Astrocyte (in vitro differentiated cells and primary cell): Measurements from ENCODE around the gene CDH23. TPM values are rescaled to one million over a fixed set of nuclear protein-coding genes. Genes with fewer than 3 reads are reported as not detected.

Source experiments
- DNase-seq: peaks from one replicate; pipeline ENCODE4 v3.0.0-alpha.2; 2010; ENCODE audit warnings: low read depth
- FAIRE-seq: peaks from 2 replicates; lab custom pipeline; 2011; peaks lifted over from hg19 to GRCh38; lab: Jason Lieb, UNC
- H2AFZ ChIP-seq: 2 replicates; pipeline ENCODE4 v1.6.0; 2012; ENCODE audit warnings: low read depth, low read length, inconsistent platforms
- H3K27ac ChIP-seq: 2 replicates; pipeline ENCODE4 v1.5.1; 2011; ENCODE audit warnings: low read depth, low read length, inconsistent platforms
- H3K27me3 ChIP-seq: 2 replicates; pipeline ENCODE4 v1.6.0; 2011; ENCODE audit warnings: low read length, inconsistent platforms; ENCODE audit not compliant: insufficient read depth
- H3K36me3 ChIP-seq: 2 replicates; pipeline ENCODE4 v1.5.1; 2011; ENCODE audit warnings: low read length, inconsistent platforms; ENCODE audit not compliant: insufficient read depth
- H3K4me1 ChIP-seq: 2 replicates; pipeline ENCODE4 v1.5.1; 2011; ENCODE audit warnings: low read length, inconsistent platforms; ENCODE audit not compliant: insufficient read depth
- H3K4me2 ChIP-seq: 2 replicates; pipeline ENCODE4 v1.6.0; 2012; ENCODE audit warnings: low read length, inconsistent platforms
- H3K4me3 ChIP-seq: 2 replicates; pipeline ENCODE4 v1.5.1; 2011; ENCODE audit warnings: low read depth, mild to moderate bottlenecking, low read length, inconsistent platforms; ENCODE audit not compliant: insufficient read depth
- H3K79me2 ChIP-seq: 2 replicates; pipeline ENCODE4 v1.6.0; 2012; ENCODE audit warnings: mild to moderate bottlenecking, low read length, inconsistent platforms; ENCODE audit not compliant: insufficient read depth
- H3K9ac ChIP-seq: 2 replicates; pipeline ENCODE4 v1.6.0; 2012; ENCODE audit warnings: mild to moderate bottlenecking, low read length, inconsistent platforms
- H3K9me3 ChIP-seq: 2 replicates; pipeline ENCODE4 v1.5.1; 2012; ENCODE audit warnings: low read depth, mild to moderate bottlenecking, low read length, inconsistent platforms; ENCODE audit not compliant: insufficient read depth
- H4K20me1 ChIP-seq: 2 replicates; pipeline ENCODE4 v1.6.0; 2012; ENCODE audit warnings: low read length, inconsistent platforms; ENCODE audit not compliant: insufficient read depth
- H3K27ac Mint-ChIP-seq: one replicate; pipeline ENCODE4 v1.8.0; 2021; ENCODE audit warnings: mild to moderate bottlenecking, mixed read lengths; ENCODE audit not compliant: unreplicated experiment
- H3K27me3 Mint-ChIP-seq: one replicate; pipeline ENCODE4 v1.8.0; 2021; ENCODE audit warnings: low read depth, mixed read lengths; ENCODE audit not compliant: unreplicated experiment
- H3K36me3 Mint-ChIP-seq: one replicate; pipeline ENCODE4 v1.8.0; 2021; ENCODE audit warnings: low read depth, mixed read lengths; ENCODE audit not compliant: unreplicated experiment
- H3K4me1 Mint-ChIP-seq: one replicate; pipeline ENCODE4 v1.8.0; 2021; ENCODE audit warnings: low read depth, mixed read lengths; ENCODE audit not compliant: unreplicated experiment
- H3K4me3 Mint-ChIP-seq: one replicate; pipeline ENCODE4 v1.8.0; 2021; ENCODE audit warnings: mild to moderate bottlenecking, moderate library complexity, mixed read lengths; ENCODE audit not compliant: unreplicated experiment
- H3K9me3 Mint-ChIP-seq: one replicate; pipeline ENCODE4 v1.8.0; 2021; ENCODE audit warnings: mild to moderate bottlenecking, mixed read lengths; ENCODE audit not compliant: unreplicated experiment
- CTCF ChIP-seq: IDR thresholded peaks from 2 replicates; pipeline ENCODE4 v1.5.1; 2011; ENCODE audit warnings: low read depth, mild to moderate bottlenecking, inconsistent platforms, low read length, moderate library complexity; ENCODE audit not compliant: insufficient read depth
- EZH2 ChIP-seq: IDR thresholded peaks from 2 replicates; pipeline ENCODE4 v1.6.1; 2012; ENCODE audit warnings: mild to moderate bottlenecking, low read length, inconsistent platforms; ENCODE audit not compliant: insufficient read depth
- total RNA-seq: library from RNA; stranded (reverse); gene quantifications from 2 replicates; pipeline ENCODE4 v1.2.1, GENCODE V29; 2021

The CDH23 gene
- total RNA-seq, 1 donor from 2014 or later, result not detected

GRCh38 chr10:71814922-71815411 lies 418.2 kb downstream of the CDH23 start:
- Histone ChIP-seq H3K4me1 (no peaks in the 10 kb centered on the region), H3K9ac (no peak overlapping the region), H4K20me1 (peaks cover 72% of the 10 kb centered on the region), H3K9me3 (no peaks in the 10 kb centered on the region), H3K4me2 (no peak overlapping the region), H3K27me3 (no peaks in the 10 kb centered on the region), H2AFZ (no peak overlapping the region), H3K4me3 (no peak overlapping the region), H3K27ac (no peak overlapping the region), H3K36me3 (peaks cover 21% of the 10 kb centered on the region), H3K79me2 (no peaks in the 10 kb centered on the region)
- no peaks in the 10 kb centered on the region for H3K4me1 Mint-ChIP-seq
- H3K9me3 Mint-ChIP-seq, result no peaks in the 10 kb centered on the region
- no peak overlapping the region for H3K4me3 Mint-ChIP-seq
- FAIRE-seq (no peak), DNase-seq (no peak)
- TF ChIP-seq EZH2 (no peak), CTCF (no peak)
- H3K27me3 Mint-ChIP-seq, result no peaks in the 10 kb centered on the region
- peak overlapping the region; percentile 41 for H3K27ac Mint-ChIP-seq
- peaks cover 33% of the 10 kb centered on the region for H3K36me3 Mint-ChIP-seq

GRCh38 chr10:71815515-71816130 lies 418.9 kb downstream of the CDH23 start:
- no peaks in the 10 kb centered on the region for H3K4me1 Mint-ChIP-seq
- H3K27me3 Mint-ChIP-seq, result no peaks in the 10 kb centered on the region
- Histone ChIP-seq H3K27me3 (no peaks in the 10 kb centered on the region), H3K79me2 (no peaks in the 10 kb centered on the region), H3K4me1 (no peaks in the 10 kb centered on the region), H3K36me3 (peaks cover 26% of the 10 kb centered on the region), H4K20me1 (peaks cover 79% of the 10 kb centered on the region), H3K27ac (no peak overlapping the region), H2AFZ (no peak overlapping the region), H3K4me2 (no peak overlapping the region), H3K9ac (no peak overlapping the region), H3K9me3 (no peaks in the 10 kb centered on the region), H3K4me3 (no peak overlapping the region)
- H3K27ac Mint-ChIP-seq, result no peak overlapping the region
- H3K36me3 Mint-ChIP-seq, result peaks cover 33% of the 10 kb centered on the region
- no peaks in the 10 kb centered on the region for H3K9me3 Mint-ChIP-seq
- DNase-seq (no peak), FAIRE-seq (no peak)
- no peak for TF ChIP-seq EZH2
- TF ChIP-seq CTCF, result no peak
- H3K4me3 Mint-ChIP-seq, result peak overlapping the region; percentile 54

- Histone ChIP-seq H3K9me3 (no peaks in the 10 kb centered on the region), H2AFZ (no peak overlapping the region), H3K27ac (no peak overlapping the region), H3K4me1 (no peaks in the 10 kb centered on the region), H3K4me3 (no peak overlapping the region), H3K4me2 (no peak overlapping the region), H3K27me3 (no peaks in the 10 kb centered on the region), H3K9ac (no peak overlapping the region), H3K79me2 (no peaks in the 10 kb centered on the region), H3K36me3 (peaks cover 34% of the 10 kb centered on the region), H4K20me1 (peaks cover 87% of the 10 kb centered on the region)
- Mint-ChIP-seq H3K27me3 (no peaks in the 10 kb centered on the region), H3K4me3 (no peak overlapping the region), H3K27ac (no peak overlapping the region), H3K36me3 (peaks cover 35% of the 10 kb centered on the region), H3K4me1 (peaks cover 4% of the 10 kb centered on the region), H3K9me3 (no peaks in the 10 kb centered on the region)
- TF ChIP-seq EZH2, result no peak
- no peak for TF ChIP-seq CTCF
- FAIRE-seq, result no peak
- DNase-seq, result no peak
Observed at GRCh38 chr10:71816421-71816851, 419.7 kb downstream of the CDH23 start.
